ENCODE data around the gene FAM120B.
A peak's percentile ranks its signal among the peaks of the same experiment; 100 is the strongest.
"Not testable (repeated sequence)": the region's sequence is repeated elsewhere in the genome, so short reads cannot be mapped to it uniquely, and the experiment has no call there.

The FAM120B gene

DNA sequence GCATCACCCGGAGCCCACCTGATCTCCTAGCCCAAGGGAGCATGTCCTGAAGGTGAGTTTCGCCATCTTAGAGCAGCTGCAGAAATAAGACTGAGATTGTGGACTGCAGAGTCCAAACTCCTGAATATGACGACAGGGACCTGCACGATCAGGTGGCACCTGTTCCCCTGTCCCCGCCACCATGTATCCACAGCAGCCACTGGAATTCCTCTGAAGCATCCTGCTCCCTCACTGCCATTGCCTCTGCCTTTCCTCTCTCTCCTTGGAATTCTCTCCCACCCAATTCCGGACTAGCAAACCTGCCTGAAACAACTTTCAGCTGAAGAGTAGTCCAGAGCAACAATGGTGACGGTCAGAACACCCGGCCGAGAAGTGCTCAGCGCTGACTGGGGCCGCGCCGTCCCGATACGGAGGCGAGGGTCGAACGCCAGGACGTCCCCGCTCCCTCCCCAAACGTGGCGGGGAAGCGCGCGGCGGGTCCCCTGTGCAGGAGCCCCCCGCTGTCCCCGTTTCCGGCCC, 694 bp upstream of the FAM120B start:
- DNase-seq = no peak

DNA sequence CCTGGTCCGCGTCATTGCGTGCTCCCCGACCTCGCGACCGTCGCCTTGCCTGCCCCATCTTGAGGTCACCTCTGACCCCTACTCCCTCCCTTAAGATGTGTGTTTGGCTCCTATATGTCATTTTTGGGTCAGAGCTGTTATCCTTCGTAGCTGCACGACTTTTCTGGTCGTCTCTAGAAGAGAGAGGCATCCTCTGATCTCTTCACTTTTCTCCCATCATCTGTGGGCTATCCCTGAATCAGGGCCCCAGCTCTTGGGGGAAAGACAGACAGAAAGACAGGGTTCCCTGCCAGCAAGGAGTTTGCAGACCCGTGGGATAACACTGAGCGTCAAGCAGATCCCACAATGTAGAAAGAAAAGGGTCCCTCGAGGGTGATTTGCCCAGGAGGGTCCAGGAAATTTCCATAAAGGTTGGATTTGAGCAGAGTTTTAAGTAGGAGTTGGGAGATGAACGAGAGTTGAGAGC, 555 bp downstream of the FAM120B start:
- no peak for DNase-seq

DNA sequence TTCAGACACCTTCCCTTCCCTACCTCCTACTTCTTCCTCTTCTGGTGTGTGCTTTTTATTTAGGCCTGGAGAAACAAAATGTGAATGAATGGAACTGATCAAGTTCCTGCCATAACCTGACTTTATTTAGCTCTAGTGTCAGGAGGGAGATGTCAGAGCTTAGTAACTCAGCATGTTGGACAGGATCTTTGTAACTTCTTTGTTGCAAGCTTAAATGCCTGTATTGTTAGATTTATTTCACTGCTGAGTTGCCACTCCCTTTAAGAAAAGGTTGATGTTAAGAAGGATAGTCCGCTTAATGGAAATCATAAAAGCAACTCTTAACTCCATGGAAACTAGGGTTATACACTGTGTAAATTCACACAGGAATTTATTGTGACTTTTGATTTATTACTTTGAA, 2.2 kb downstream of the FAM120B start:
- DNase-seq = no peak

GRCh38 chr6:170311696-170312095, 5.1 kb downstream of the FAM120B start:
- no peak for DNase-seq

- no peak for DNase-seq
Observed at GRCh38 chr6:170312876-170313275, 6.3 kb downstream of the FAM120B start.

GRCh38 chr6:170313716-170314295, 7.2 kb downstream of the FAM120B start:
- no peak for DNase-seq

DNA sequence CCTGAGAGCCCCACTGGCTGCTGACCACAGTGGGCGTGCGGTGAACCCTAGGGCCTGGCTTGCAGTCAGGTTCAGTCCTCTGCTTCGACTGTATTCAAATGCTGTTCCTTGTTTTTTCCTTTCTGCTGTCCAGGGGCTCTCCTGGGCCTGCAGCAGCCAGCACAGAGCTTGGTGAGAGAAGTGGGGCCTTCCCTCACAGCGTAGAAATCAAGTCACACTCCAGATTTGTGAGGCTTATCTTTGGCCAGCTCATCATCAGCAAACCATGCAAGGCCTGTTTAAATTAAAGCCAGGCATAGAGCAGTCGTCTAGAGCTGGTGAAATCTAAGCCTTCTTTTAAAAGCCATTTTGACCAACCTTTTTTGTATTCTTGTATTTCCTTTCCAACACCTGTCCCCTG, 8.4 kb downstream of the FAM120B start:
- no peak for DNase-seq

- DNase-seq = no peak
Observed at GRCh38 chr6:170316071-170316470, 9.5 kb downstream of the FAM120B start.

DNA sequence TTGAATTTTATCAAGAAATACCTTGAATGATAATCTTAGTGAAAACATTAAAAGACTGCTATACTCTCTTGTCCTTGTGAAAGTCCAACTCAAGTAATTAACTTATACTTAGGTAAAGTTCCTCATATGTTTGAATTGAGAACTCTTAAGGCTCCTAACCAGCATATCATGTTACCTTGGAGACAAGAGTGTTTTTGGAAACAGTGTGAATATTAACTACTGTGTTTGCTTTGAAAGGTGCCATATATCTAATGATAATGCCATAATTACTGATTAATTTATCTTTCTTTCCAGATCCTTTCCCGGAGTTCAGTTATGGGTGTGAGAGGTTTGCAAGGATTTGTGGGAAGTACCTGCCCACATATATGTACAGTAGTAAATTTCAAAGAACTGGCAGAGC, 10.5 kb downstream of the FAM120B start:
- no peak for DNase-seq

DNA sequence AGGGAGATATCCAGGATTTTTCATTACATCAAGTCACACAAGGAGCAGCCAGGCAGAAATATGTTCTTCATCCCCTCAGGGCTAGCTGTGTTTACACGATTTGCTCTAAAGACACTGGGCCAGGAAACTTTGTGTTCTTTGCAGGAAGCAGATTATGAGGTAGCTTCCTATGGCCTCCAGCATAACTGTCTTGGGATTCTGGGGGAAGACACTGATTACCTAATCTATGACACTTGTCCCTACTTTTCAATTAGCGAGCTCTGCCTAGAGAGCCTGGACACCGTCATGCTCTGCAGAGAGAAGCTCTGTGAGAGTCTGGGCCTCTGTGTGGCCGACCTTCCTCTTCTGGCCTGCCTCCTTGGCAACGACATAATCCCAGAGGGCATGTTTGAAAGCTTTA, 11.2 kb downstream of the FAM120B start:
- no peak for DNase-seq

DNA sequence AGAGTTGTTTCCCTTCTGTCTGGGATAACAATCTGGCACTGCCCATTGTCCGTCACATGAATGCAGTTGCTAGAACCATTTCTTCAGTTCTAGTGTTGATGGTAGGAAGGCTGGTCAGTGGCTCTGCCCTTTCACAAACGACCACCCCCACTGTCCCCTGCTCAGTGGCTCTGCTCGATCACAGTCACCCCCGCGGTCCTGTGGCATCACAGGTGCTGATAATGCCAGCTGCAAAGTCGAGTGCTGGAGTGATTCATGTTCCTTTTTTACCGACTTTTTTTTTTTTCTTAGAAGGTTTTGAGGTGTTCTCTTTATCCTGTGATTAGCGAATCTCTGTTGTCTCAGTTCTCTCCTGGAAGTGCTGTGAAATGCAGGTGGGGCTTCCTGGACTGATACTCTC, 22.8 kb downstream of the FAM120B start:
- DNase-seq = no peak

DNA sequence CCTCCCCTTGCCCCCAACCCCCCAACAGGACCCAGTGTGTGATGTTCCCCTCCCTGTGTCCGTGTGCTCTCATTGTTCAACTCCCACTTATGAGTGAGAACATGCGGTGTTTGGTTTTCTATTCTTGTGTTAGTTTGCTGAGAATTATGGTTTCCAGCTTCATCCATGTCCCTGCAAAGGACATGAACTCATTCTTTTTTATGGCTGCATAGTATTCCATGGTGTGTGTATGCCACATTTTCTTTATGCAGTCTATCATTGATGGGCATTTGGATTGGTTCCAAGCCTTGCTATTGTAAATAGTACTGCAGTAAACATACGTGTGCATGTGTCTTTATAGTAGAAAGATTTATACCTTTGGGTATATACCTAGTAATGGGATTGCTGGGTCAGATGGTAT, 28.6 kb downstream of the FAM120B start:
- DNase-seq = not testable (repeated sequence)

DNA sequence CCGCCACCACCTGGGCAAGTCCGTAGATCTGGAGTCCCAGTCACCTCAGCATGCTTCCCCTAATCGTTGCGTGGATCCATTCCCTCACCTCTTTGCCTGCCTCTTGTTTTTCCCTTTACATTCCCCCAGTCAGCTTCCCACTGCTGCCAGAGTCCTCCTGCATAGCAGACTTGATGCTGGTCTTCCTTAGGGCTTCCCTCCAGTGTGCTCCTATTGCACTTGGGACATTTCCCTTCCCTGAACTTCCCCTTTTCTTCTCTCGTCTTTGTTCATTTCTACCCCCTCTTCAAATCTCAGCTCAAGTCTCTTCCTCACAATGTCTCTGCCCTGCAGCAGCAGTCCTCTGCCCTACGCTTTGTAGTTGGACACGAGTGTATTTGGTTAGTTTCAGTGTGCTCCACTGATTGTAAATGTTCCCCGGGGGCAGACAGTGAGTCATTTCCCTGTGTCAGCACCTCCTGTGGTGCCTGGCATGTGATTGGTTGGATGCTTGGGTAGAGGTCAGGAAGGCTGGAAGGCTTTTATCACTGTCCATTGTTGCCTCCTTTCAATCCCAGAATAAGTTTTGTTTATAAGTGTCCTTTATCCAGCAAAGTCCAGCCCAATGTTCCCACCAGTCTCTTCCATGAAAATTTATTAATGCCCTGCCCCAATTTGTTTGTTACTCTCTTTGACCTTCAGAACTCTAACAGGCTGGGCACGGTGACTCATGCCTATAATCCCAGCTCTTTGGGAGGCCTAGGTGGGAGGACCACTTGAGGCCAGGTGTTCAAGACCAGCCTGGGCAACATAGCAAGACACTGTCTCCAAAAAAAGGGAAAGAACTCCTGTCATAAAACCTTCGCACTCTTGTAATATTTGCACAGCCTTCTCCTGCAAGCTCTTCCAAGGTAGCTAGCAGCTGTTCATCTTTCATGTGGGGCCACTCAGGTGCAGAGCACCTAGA, 38.3 kb downstream of the FAM120B start:
- DNase-seq = peak; percentile 28

- DNase-seq = no peak
Observed at GRCh38 chr6:170345662-170346061, 39.1 kb downstream of the FAM120B start.

DNA sequence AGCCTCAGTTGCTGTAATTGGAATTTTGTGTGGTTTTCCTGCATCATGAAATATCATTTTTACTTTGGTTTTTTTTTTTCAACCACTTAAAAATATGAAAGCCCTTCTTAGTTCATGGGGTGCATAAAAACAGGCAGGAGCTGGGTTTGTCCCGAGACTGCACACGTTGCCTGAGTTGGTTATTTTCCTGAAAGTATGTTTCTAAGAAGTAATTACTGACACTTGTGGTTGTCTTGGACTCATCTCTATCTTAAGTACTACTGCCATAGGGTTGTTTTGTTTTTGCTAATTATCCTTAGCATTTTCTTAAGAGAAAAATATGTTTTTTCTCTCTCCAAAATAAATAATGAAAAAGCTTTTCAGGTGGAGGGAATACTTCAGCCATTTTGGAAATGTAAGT, 40.1 kb downstream of the FAM120B start:
- no peak for DNase-seq

GRCh38 chr6:170347091-170347490, 40.5 kb downstream of the FAM120B start:
- peak; percentile 30 for DNase-seq

DNA sequence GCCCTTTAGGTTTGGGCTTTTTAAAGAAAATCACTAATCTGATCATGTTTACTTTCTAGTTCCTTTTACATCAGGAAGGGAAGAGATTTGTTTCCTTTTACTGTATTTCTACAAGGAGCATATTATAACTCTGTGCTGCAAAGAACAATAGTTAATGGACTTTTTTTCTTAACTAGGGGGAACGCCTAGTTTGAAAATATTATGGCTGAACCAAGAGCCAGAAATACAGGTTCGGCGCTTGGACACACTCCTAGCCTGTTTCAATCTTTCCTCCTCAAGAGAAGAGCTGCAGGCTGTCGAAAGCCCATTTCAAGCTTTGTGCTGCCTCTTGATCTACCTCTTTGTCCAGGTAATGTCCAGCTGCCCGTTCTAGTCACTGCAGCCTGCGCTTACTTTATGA, 41.4 kb downstream of the FAM120B start:
- no peak for DNase-seq

DNA sequence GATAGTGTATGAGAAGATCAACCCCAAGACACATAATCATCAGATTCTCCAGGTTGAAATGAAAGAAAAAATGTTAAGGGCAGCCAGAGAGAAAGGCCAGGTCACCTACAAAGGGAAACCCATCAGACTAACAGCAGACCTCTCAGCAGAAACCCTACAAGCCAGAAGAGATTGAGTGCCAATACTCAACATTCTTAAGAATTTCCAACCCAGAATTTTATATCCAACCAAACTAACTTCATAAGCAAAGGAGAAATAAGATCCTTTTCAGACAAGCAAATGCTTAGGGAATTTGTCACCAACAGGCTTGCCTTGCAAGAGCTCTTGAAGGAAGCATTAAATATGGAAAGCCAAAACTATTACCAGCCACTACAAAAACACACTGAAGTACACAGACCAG, 44.9 kb downstream of the FAM120B start:
- not testable (repeated sequence) for DNase-seq

DNA sequence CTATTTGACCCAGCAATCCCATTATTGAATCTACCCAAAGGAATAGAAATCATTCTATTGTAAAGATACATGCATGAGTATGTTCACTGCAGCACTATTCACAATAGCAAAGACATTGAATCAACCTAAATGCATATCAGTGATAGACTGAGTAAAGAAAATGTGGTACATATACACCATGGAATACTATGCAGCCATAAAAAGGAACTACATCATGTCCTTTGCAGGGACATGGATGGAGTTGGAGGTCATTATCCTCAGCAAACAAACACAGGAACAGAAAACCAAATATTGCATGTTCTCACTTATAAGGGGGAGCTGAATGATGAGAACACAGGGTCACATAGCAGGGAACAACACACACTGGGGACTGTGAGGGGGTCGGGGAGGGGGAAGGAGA, 48.6 kb downstream of the FAM120B start:
- DNase-seq = not testable (repeated sequence)

GRCh38 chr6:170355661-170356060, 49.1 kb downstream of the FAM120B start:
- DNase-seq = no peak

GRCh38 chr6:170357812-170358211, 51.3 kb downstream of the FAM120B start:
- no peak for DNase-seq

DNA sequence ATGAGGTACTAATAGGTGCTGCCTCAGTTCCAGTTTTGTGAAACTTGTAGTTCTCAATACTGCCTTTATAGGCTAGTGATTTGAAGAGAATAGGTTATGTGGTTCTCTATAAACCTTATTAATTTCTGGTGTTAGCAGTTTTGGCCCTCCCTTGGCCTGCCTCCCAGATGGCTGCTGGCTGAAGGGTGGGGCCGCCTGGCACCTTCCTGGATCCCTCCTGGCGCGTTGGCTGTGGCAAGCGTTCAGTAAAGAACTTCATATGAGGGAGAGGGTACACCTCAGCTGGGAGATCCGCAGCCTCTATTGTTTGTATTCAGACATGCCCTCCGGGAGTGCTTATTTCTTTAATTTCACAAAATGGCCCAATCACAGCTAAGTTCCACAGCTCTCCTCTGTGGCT, 51.9 kb downstream of the FAM120B start:
- DNase-seq = no peak

GRCh38 chr6:170360476-170360875, 53.9 kb downstream of the FAM120B start:
- no peak for DNase-seq

DNA sequence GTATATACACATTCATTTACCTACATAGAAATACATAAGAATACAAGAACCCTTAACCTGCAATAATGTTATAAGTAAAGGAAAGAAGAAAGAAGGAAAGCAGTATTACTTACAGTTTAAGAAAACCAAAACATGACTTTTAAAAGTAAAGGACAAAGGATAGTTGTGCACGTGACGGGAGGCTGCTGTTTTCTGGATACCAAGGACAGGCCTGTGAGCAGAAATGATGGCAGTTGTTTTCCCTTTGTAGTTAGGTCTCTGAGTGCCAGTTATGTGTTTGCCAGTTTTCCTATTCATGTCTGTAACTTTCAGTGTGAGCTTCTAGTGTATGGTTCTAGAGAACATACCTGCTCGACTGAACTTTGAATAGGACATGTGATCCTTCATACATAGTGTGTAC, 54.8 kb downstream of the FAM120B start:
- no peak for DNase-seq
